Activated naive CD4-positive, alpha-beta T cell treated with anti-CD3 and anti-CD28 coated beads, Interleukin-2, amount 50 U/mL, for 72 hours (primary cell): ENCODE results near the gene LGALS9C. TPM values are rescaled to one million over a fixed set of nuclear protein-coding genes. Genes with fewer than 3 reads are reported as not detected.
"Not testable (repeated sequence)": the region's sequence is repeated elsewhere in the genome, so short reads cannot be mapped to it uniquely, and the experiment has no call there.

ENCODE experiments used
- ATAC-seq, 2 donors: fragments of 150-1000 bp; cut with Tn5 transposase; 2 replicates each; pipeline ENCODE4 v1.10.0; 2021; ENCODE audit warnings: mild to moderate bottlenecking in 2 of 2, moderate library complexity in 2 of 2
- DNase-seq, 2 donors: peaks; one replicate each; pipeline ENCODE4 v3.0.0; 2021 to 2022; ENCODE audit warnings: low spot score in 2 of 2
- H3K27ac Mint-ChIP-seq, 2 donors: one replicate each; pipeline ENCODE4 v1.8.0; 2022; ENCODE audit warnings: mild to moderate bottlenecking in 2 of 2, mixed read lengths in 2 of 2
- H3K36me3 Mint-ChIP-seq, 2 donors: one replicate each; pipeline ENCODE4 v1.8.0; 2022; ENCODE audit warnings: mixed read lengths in 2 of 2
- H3K9me3 Mint-ChIP-seq, 2 donors: one replicate each; pipeline ENCODE4 v1.8.0; 2022; ENCODE audit warnings: mixed read lengths in 2 of 2
- total RNA-seq, 2 donors: library from RNA; stranded (reverse); gene quantifications; one replicate each; pipeline ENCODE4 v1.2.3, GENCODE V29; 2022

The LGALS9C gene
- total RNA-seq, 2 donors from 2014 or later, result not detected

DNA sequence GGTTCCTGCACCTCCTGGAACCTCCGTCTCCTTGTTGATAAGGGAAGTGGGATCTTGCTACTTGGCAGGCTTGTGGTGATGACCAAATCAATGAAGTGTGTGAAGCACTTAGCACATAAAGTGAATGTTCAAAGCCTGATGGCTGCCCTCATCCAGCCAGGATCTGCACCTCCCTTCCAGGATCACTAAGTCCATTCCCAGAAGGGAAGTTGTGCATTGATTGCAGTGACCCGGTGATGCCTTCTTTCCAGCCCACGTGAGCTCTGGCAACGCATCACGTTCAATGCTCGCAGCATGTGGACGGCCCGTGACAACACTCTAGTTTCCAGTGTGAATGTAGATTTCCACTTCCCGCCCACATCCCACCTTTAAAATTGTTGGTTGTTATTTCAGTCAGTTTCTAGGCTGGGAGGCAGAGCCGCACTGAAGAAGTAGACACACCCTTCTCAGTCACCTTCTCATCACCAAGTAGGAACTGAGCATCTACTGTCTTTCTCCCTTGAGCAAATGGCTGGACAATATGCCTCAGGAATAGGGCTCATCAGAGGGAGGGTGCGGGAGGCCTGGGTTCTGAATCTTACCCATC is 6.2 kb upstream of the LGALS9C start:
- H3K27ac Mint-ChIP-seq, H3K9me3 Mint-ChIP-seq, H3K36me3 Mint-ChIP-seq, DNase-seq: not testable (repeated sequence)
- peak in 1 of 2 donors; percentile 11 for ATAC-seq

DNA sequence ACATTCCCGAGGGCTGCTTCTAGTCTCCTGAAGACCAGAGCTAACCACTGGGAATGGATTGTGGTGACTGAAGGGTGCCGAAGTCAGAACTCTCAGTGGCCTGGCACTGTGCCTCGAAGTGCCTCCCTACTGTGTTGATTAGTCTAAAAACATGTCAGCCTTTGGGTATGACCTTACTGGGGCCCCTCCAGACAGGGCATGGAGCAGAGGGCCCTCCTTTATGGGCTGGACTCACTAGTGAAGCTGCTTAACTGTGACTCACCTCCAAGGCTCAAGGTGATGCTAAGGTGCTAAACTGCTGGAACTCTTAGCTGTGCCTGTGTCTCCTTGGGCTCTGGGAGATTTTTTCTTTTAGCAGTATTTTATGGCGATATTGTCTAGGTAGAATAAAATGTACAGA is 2.6 kb upstream of the LGALS9C start:
- DNase-seq, ATAC-seq, H3K9me3 Mint-ChIP-seq, H3K27ac Mint-ChIP-seq, H3K36me3 Mint-ChIP-seq: not testable (repeated sequence)

DNA sequence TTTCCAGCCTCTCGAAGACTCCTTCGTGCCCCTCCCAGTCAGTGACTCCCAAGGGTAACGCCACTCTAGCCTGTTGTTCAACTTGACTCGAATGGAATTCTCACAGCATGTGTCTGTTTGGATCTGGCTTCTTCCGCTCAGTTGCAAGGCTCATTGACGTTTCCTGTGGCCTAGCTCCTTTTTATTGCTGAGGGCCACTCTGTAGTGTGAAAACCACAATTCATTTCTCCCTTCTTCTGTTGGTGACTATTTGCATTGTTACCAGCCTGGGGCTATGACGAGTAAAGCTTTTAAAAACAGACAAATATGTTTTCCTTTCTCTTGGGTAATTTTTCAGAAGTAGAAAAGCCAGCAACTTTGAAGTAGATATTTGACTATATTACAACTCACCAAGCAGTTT is 1.8 kb upstream of the LGALS9C start:
- ATAC-seq, result not testable (repeated sequence)

DNA sequence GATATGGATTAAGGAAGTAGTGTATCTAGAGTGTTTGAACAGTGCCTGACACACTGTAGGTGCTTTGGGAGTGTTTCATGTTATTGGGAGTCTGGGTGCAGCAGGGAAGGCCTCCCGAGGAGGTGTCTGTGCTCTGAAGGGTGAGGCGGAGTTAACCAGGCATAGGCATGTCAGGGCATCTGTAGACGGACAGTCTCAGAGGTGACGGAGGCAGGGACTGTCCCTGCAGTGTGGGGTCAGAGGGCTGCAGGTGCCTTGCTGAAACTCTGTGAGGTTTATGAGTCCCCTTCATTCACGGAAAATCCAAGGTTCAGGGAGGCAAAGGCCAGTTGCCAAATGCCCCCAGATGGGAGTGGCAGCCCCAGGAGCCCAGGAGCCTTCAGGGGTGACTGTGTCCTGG is 778 bp downstream of the LGALS9C start:
- not testable (repeated sequence) for ATAC-seq

More for the DNA sequence above, 1.8 kb upstream of the LGALS9C start:
- H3K27ac Mint-ChIP-seq, H3K36me3 Mint-ChIP-seq, DNase-seq, H3K9me3 Mint-ChIP-seq: not testable (repeated sequence)

DNA sequence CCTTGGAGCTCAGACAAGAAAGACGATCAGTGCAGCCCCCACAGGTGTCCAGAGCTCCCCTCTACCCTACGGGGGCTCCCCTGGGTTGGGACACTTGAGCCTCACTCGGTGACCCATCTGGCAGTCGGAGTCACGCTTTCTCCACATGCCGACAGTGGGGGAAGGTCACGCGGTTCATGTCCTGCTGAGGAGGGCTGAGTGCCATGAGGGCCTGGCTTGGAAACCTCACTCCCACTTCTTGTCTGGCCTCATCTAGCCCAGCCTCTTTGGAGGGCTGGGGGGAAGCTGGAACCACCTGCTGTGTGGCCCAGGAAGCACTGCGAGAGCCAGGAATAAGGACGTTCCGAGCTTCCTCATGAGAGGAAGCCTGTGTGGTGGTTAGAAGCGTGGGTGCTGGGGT is 1.8 kb downstream of the LGALS9C start:
- ATAC-seq, DNase-seq, H3K9me3 Mint-ChIP-seq, H3K27ac Mint-ChIP-seq, H3K36me3 Mint-ChIP-seq: not testable (repeated sequence)

More for the DNA sequence above, 778 bp downstream of the LGALS9C start:
- H3K36me3 Mint-ChIP-seq, DNase-seq, H3K9me3 Mint-ChIP-seq, H3K27ac Mint-ChIP-seq: not testable (repeated sequence)

DNA sequence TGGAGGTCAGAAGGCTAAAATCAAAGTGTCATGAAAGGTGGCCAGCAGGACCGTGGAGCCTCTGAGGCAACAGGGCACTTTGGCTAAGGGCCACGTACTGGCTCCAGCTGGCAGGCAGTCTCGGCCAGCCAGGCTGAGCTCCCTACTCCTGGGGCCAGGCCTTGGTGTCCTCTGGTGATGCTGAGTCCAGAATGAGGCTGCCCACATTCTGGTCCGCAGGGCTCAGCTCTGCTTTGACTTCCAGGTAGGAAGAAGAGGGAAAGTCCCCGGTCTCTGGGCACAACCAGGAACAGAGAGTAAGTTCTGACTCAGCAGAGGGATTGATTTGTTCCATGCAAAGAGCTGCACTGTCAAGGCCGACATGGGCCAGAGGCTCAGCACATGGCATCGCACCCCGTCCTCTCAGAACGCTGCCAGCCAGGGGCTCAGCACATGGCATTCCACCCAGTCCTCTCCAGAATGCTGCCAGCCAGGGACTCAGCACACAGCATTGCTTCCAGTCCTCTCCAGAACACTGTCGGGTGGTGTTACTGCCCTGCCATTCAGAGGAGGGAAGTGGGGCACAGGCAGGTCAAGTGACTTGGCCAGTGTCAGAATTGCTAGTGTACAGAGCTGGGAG is 2.5 kb downstream of the LGALS9C start:
- not testable (repeated sequence) for DNase-seq, H3K36me3 Mint-ChIP-seq, H3K9me3 Mint-ChIP-seq, H3K27ac Mint-ChIP-seq, ATAC-seq

DNA sequence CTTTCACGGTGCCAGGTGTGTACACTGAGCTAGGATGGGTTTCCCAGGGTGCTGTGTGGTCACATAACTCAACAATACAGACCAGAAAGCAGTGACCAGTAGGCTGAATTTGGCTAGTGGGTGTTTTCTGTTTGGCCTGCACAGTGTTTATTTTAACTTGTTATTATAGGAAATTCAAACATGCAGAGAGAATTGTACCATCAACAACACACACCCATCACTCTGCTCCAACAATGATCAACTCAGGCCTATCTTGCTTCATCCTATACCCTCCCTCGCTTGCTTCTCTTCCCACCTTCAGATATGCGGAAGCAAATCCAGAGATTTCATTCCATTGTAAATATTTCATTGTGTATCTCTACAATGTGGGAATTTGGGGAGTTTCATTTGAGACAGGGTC is 5.2 kb downstream of the LGALS9C start:
- not testable (repeated sequence) for DNase-seq, H3K9me3 Mint-ChIP-seq, H3K27ac Mint-ChIP-seq, ATAC-seq, H3K36me3 Mint-ChIP-seq

DNA sequence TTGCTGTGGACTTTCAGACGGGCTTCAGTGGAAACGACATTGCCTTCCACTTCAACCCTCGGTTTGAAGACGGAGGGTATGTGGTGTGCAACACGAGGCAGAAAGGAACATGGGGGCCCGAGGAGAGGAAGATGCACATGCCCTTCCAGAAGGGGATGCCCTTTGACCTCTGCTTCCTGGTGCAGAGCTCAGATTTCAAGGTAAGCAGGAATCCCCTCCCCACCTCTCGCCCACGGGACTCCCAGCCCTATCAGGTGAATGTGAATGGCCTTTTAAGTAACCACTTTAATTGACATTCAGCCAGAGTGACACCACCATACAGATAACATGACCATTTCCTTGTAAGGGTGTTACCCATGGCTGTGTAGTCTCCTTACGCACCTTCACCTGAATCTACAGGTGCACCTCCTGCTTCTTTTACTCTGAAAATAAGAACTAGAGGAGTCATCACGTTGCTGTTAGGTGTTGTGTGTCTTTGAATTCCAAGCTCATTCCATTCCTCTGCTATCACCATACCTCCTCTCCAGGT is 9.4 kb downstream of the LGALS9C start:
- not testable (repeated sequence) for H3K9me3 Mint-ChIP-seq, DNase-seq, H3K27ac Mint-ChIP-seq, H3K36me3 Mint-ChIP-seq, ATAC-seq

DNA sequence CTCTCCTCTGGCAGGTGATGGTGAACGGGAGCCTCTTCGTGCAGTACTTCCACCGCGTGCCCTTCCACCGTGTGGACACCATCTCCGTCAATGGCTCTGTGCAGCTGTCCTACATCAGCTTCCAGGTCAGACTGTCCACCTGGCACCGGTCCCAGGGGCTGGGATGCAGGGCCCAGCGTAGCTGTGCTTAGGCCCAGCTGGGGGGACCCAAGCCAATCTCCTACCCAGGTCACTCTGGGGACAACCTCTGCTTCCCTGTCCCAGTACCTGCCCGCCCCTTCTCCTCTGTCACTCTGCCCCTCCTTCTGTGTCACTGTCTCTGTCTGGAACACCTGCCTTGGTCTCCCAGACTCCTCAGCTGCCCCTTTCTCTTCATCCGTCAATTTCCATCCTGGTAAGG is 11.0 kb downstream of the LGALS9C start:
- not testable (repeated sequence) for H3K36me3 Mint-ChIP-seq, DNase-seq, H3K27ac Mint-ChIP-seq, ATAC-seq, H3K9me3 Mint-ChIP-seq

DNA sequence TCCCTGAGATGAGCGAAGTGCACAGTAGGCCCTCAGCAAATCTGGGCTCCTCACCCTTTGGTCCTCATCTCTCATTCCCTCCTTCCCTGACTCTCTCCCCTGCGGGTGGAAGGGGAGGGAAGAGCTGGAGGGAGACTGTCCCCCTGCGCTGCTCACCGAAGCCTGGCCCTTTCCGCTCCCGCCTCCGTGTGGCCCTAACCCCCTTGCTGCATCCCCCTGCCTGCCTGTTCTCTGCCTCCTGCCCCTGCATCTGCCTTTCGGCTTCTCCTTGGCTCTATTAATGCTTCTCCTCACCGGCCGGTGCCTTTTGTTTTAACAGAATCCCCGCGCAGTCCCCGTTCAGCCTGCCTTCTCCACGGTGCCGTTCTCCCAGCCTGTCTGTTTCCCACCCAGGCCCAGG is 12.0 kb downstream of the LGALS9C start:
- H3K9me3 Mint-ChIP-seq, H3K27ac Mint-ChIP-seq, H3K36me3 Mint-ChIP-seq, ATAC-seq, DNase-seq: not testable (repeated sequence)

DNA sequence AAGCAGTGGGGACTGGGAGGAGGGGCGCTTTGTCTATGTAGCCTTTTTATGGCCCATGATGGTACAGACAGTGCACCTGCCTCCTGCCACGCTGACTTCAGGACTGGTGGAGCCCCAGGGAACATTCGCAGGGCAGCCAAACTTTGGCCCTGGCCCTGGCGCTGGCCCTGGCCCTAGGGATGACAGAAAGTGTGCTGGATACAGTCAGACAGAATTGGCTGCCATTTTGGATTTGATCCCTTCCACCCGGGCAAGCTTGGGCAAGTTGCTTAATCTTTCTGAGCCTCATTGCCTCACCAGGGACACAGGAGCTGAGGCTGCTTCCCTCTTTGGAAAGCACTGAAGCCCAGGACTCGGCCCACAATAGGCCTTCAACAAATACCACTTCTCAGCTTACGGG is 13.4 kb downstream of the LGALS9C start:
- not testable (repeated sequence) for H3K27ac Mint-ChIP-seq, H3K9me3 Mint-ChIP-seq, ATAC-seq, H3K36me3 Mint-ChIP-seq, DNase-seq

DNA sequence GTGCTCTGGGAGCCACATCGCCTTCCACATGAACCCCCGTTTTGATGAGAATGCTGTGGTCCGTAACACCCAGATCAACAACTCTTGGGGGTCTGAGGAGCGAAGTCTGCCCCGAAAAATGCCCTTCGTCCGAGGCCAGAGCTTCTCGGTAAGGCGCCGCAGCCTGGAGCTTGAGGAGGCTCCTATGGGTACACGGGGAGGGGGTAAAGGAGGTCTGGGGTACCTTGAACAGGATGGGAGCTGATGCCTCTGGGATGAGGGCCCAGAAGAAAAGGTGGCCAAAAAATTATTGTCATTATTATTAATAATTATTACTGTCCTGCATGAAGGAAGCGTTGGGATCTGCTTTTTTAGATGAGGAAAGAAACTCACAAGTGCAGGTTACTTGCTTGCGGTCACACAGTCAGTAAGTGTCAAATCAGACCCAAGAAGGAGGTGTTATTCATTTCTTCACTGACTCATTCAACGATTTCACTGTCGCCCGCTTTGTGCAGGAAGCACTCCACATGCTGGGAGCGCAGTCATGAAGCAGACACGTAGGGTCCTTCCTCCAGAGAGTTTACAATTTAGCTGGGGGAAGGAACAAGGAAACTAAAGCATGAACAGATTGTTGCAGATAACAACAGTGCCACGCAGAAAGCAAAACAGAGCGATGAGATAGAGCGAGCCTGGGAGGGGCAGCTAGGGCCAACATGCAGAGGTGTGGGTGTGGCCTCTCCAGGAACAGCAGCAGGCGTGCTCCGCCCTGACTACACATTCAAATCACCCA is 16.3 kb downstream of the LGALS9C start:
- peak; percentile 95 to 96 for ATAC-seq
- H3K27ac Mint-ChIP-seq, result not testable (repeated sequence)

DNA sequence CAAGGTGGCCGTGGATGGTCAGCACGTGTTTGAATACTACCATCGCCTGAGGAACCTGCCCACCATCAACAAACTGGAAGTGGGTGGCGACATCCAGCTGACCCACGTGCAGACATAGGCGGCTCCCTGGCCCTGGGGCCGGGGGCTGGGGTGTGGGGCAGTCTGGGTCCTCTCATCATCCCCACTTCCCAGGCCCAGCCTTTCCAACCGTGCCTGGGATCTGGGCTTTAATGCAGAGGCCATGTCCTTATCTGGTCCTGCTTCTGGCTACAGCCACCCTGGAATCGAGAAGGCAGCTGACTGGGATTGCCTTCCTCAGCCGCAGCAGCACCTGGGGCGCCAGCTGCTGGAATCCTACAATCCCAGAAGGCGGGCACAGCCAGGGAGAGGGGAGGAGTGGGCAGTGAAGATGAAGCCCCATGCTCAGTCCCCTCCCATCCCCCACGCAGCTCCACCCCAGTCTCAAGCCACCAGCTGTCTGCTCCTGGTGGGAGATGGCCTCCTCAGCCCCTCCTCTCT is 17.7 kb downstream of the LGALS9C start:
- not testable (repeated sequence) for H3K9me3 Mint-ChIP-seq, ATAC-seq, DNase-seq, H3K36me3 Mint-ChIP-seq, H3K27ac Mint-ChIP-seq

More for the DNA sequence above, 16.3 kb downstream of the LGALS9C start:
- H3K36me3 Mint-ChIP-seq, DNase-seq, H3K9me3 Mint-ChIP-seq: not testable (repeated sequence)

DNA sequence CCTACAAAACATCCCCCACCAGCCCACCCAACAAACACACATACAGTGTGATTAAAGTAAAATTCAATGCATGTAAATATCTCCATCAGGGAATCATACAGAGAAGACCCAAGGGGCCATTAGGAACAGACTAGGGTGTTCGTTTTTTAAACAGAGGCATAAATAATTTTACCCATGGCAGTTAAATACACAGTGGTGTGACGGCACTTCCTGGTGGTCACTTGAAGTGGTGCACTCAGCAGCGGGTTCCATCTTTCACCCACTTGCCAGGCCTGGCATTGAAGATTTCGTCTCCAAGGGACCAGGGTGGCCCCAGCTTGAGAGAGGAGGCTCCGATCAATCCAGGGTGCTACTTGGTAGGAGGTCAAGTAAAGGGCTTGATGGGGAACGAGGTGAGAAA is 20.5 kb downstream of the LGALS9C start:
- H3K27ac Mint-ChIP-seq, ATAC-seq, DNase-seq, H3K9me3 Mint-ChIP-seq, H3K36me3 Mint-ChIP-seq: not testable (repeated sequence)

DNA sequence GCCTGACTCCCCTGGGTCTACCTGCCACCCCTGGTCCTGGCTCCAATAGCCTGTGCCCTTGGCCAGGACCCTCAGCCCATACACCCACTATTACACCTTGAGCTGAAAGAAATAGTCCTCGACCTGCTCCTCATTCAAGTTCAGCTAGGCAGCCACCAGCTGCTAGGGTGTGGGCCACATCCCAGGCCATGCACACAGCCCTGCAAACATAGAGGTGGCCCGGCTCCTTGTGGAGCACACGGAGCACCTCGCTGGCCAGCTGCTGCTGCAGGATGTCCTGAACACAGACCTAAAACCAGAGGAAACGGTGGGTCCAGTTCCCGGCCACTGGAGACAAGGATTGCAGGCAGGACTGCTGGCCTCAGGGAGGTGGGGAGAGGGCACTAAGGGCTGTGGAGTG is 22.5 kb downstream of the LGALS9C start:
- not testable (repeated sequence) for H3K9me3 Mint-ChIP-seq, H3K27ac Mint-ChIP-seq, ATAC-seq, H3K36me3 Mint-ChIP-seq, DNase-seq

DNA sequence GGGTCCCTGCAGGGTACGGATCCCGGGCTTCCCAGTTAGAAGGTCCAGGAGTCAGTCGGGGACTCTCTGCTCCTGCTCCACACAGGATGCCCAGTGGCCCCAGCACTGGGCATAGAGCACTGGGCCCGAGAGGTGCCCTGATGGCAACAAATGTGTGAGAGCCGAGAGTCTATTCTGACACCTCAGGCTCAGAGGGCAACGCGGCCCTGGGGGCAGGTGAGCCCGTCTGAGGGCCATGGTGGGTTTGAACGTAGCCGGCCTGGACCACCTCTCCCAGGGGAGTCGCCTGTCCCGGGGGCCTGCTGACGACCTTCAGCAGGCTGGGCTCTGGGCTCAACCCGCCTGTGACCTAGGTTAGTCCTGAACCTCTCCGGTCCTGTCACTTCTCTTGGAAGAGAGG is 23.2 kb downstream of the LGALS9C start:
- H3K36me3 Mint-ChIP-seq, ATAC-seq, H3K27ac Mint-ChIP-seq, DNase-seq, H3K9me3 Mint-ChIP-seq: not testable (repeated sequence)

DNA sequence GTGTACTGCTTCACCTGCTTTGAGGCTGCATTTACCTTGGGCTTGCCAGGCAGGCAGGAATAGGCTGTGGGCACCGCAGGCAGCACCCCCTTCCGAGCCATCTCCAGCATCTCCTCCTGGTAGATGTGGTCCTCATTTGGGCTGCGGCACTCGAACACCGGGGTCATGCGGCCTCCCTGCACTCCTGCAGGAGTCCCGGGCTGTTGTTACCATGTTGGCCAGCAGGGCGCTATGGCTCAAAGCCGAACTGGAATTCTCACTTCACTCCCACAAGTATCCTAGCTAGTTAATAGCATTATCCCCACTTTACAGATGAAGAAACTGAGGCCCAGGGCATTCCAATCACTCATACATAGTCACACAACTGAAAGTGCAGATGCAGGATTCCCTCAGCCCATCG is 23.7 kb downstream of the LGALS9C start:
- H3K36me3 Mint-ChIP-seq, H3K27ac Mint-ChIP-seq, H3K9me3 Mint-ChIP-seq, DNase-seq, ATAC-seq: not testable (repeated sequence)
